ENCODE measurements around the gene SPAG9.

SPAG9 gene

DNA sequence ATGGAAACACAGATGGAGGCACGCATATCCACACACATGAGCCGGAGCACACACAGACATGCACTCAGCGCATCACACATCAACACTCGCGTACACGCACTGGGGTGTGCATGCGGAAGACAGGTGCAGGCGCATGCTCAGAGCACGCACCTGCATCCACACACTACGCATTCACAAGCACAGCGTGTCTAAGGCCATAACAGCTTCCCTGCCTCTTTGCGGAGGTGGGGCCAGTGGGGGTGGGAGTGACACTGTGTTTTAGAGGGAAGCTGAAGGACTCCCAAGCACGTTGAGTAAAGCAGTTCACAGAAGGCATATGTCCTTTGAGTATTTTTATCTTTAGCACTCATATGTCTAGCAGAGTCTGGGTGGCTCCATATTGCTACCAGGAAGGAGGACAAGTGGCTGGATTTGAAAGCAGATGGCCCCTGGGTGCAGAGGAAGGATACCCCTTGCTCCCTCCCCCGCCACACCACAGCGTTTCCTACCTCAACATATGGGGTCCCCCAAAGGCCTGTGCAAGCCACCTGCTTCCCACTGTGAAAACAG, 185.9 kb downstream of the SPAG9 start:
- DNase-seq: peak; percentile 85

DNA sequence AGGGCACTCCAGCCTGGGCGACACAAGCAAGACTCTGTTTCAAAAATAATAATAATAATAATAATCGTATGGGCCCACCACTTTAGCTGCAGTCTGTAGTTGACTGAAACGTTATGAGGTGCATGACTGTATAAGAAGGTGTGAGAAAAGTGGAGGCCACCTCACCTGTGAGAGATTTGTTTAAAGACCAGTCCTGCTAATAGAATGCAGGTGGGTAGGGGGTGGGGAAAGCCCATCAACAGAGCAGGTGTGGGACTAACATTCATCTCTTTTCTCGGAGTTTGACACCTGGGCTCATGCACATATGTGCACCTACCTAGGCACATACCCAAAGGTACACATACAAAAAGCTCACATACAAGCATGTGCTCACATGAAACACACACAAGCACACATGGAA, 186.5 kb downstream of the SPAG9 start:
- no peak for DNase-seq

DNA sequence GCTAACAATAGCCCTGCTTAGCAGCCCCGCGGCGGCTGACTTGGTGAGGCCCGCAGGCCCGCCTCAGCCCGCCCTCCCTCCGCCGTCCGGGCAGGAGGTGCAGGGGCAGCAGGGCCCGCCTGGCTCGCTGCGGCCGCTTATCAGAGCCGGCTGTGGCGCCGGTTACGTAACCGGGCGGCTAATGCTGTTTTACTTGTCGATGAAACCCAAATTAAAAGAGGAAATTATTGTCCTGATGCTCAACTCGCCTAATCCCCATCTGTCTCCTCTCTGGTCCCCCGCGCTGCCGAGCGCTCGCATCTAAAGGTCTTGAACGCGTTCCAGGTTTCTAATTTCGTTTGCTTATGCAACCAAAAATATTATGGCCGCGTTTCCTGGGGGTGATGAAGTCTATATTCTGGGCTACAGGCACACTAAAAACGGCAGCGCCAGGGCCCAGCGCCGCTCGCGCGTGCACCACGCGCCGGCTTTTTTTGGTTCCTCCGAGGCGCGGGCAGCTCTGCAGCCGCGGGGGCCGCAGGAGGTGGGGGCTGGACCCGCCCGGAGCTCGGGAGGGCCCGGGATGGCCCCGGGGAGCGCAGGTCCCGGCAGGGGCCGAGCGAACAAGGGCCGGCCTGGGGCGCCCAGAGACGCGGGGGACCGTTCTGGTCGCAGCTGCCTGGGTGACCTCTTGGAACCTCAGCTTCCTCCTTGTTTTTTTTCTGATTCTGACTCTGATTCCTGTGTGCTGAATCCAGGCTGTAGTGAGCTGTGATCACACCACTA, 189.3 kb downstream of the SPAG9 start:
- peak; percentile 87 for DNase-seq

DNA sequence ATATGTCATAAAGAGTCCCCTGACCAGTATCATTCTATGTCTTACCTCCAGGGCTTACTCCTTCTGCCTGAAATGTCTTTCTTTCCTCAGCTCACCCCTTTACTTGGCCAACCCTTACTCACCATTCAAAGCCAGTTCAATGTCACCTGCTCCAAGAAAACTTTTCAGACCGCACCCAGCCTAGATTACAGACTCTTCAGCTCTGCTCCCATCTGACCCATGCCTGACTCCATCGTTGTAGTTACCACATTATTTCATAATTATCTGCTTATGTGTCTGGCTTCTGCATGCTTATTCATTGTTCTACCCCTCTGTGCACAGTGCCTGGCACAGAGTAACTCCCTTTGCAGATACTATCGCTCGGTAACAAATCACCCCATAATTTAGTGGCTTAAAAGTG, 192.0 kb downstream of the SPAG9 start:
- DNase-seq: no peak

DNA sequence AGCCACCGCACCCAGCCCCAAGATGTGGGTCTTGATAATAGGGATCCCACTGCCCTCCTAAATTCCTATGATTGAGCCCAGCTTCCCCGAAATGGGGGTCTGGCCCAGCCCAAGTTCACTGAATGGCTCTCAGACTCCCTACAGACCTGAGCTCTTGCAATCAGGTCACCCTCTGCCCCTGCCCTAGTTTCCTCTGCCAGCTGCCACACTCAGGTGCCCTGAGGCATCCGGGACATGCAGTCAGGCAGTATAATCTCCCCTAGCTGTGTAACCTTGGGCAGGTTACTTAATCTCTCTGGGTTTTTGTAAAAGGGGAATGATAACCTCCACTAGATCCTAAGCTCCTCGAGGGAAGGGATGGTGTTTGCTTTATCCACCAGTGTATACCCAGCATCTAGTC, 193.4 kb downstream of the SPAG9 start:
- DNase-seq: no peak

DNA sequence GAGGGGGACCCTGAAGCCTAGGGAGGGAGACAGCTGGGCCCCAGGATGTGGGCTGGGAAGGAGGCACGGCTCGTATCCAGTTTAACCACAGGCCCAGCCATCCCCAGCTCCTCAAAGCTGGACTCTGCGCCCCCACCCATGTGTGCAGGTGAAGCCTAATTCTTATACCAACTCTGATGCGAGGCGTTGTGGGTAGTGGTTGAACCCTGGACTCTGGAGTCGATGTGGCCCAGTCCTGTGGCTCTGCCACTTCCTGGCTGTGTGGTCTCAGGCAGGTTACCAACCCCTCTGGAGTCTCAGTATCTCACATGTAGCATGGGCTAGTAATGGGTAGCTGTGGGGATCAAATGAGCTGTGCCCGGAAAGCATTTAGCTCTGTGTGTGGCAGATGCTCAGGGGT, 194.1 kb downstream of the SPAG9 start:
- no peak for DNase-seq

DNA sequence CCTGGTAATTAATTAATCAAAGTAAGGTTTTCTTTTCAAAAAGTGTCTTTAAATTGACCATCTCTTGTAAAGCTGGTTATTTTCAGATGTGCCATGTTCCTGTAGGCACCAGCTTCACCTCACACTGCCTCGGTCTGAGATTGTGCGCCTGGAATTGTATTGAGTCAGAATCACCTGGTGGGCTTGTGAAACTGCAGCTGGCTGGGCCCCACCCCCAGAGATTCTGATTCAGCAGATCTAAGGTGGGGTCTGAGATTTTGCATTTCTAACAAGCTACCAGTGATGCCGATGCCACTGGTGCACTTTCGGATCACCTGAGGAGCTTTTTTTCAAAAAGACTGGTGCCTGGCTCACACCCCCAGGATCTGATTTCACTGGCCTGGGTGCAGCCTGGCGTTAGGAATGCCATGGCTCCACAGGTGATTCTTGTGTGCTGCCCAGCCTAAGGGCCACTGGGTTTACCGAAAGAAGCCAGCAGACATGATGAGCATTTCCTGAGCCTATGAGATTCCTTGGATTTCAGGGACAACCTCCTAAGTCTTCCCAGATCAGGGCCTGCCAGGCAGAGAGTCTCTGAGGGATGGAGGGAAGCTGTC, 195.3 kb downstream of the SPAG9 start:
- no peak for DNase-seq

DNA sequence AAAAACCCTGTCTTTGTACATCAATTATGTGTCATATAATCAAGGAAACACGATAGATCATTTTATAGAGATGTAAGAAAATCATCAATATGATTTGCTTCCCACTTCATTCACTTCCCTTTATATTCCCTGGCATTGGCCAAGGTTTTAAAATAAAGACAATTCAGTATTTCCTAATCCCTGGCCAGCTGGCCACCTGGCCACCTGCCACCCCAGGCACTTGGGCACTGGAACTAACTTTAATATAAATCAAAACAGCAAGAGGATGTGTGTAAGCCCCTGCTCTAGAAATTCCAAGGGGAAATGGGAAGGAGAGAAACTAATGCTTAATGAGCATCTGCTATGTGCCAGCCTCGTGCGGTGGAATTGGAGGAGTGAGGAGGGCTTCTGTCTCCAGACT, 195.9 kb downstream of the SPAG9 start:
- DNase-seq: no peak

DNA sequence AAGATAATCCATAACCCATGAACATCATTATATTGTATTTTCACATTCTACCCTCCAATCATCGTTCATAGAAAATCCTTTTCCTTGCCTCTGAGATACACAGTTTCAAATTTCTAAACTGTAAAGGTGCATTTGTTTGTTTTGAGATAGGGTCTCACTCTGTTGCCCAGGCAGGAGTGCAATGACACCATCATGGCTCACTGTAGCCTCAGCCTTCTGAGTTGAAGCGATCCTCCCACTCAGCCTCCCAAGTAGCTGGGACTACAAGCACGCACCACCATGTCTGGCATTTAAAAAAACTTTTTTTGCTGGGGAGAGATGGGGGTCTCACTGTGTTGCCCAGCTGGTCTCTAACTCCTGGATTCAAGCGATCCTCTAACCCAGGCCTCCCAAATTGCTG, 196.4 kb downstream of the SPAG9 start:
- no peak for DNase-seq

DNA sequence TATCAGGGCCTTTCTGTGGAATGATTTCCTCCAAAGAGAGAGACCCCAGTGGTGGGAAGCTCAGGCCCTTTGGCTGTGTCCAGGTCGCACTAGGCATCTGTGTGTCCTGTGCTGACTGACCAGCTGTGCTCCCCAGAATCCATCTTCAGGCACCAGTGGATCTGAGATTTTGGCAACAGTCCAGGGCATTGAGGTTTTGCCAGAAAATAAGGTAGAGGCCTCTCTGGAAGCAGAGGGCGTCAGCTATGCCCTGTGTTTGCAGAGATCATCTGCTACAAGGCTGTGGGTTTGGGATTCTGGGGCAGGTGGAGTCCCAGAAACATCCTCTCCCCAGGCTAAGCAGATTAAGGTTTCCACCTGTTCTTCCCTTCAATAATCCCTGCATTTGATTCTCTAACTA, 197.1 kb downstream of the SPAG9 start:
- no peak for DNase-seq

DNA sequence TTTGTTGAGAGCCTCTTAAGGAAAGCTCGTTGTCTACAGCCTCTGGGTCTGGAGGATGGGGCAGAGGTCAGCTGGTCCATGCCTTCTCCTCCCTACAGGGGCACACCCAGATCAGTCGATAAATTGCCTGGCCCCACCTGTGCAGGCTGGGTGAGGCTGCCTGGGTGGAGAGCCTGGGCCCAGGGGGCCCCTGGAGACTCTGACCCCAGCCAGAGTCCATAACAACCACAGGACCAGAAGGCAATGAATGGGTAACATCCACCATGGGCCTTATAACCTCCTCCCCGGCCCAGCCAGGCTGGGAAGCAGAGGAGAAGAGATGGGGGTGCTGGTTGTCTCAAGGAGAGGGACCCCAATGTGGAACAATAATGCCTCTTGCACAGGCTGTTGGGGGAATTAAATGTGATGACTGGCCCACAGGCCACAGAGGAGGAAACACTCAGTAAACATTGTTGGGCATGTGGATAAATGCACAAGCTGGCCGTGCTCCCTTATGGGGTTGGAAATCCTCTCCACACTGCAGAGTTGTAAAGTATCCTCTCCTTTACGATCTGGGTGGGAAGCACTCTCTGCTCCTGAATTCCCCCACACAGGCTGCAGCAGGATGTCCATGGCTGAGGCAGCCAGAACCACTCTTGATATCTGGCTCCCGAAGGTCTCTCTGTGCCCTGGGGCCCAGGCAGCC, 197.8 kb downstream of the SPAG9 start:
- no peak for DNase-seq

DNA sequence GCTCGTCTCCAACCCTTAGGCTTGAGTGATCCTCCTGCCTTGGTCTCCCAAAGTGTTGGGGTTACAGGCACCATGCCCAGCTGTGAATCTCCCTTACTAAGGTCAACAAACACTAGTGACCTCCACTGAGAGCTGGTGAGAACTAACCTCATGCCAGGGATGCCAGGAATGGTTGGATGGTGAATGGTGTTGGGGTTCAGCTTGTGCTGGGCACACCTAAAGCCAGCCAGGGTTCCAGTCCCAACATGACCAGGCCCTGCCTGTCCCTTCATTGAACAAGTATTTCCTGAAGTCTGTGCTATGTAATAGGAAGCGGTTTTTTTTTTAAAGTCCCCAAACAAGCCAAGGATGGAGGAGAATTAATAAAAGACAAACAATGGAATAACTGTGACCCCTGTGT, 198.6 kb downstream of the SPAG9 start:
- DNase-seq: no peak

DNA sequence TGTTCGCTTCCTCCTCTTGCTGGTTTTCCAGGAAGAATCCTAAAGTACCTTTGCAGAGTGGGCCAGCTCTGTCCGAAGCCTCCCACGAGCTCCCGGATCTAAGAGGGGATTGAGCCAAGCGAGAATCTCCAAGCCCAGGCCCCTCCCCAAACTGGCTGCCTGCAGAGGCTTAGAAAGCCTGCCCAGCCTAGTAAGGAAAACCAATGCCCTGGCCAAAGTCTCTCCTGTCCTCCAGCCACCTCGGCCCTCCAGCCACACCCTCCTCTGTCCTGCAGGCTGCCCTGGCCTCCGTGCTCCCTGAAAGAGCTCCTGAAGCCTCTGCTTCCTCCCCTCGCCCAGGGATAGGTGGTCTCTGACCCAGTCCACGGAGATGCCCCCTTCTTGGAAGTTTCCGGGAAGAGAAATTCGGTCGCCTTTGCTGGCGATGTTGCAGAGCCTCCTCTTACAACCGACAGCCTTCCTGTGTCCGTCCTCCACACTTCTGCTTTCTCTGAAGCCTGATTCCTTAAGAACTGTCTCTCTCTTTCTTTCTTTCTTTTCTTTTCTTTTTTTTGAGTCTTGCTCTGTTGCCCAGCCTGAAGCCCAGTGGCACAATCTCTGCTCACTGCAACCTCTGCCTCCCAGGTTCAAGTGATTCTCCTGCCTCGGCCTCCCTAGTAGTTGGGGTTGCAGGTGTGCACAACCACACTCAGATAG, 199.6 kb downstream of the SPAG9 start:
- DNase-seq: no peak

DNA sequence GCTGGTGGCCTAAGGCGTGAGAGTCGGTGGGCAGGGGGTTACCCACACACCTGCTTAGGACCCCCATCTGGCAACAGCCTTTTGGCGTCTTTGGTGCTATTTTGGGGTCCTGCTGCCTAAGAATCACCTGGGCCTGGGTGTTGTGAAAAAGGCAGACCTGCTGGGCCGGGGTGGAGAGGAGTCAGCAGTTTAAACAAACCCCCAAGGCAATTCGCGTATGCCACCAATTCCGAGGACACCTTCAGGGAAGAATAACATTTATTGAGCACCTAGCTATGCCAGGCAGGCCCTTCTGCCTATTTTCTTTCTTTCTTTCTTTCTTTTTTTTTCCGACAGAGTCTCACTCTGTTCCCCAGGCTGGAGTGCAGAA, 200.6 kb downstream of the SPAG9 start:
- no peak for DNase-seq

DNA sequence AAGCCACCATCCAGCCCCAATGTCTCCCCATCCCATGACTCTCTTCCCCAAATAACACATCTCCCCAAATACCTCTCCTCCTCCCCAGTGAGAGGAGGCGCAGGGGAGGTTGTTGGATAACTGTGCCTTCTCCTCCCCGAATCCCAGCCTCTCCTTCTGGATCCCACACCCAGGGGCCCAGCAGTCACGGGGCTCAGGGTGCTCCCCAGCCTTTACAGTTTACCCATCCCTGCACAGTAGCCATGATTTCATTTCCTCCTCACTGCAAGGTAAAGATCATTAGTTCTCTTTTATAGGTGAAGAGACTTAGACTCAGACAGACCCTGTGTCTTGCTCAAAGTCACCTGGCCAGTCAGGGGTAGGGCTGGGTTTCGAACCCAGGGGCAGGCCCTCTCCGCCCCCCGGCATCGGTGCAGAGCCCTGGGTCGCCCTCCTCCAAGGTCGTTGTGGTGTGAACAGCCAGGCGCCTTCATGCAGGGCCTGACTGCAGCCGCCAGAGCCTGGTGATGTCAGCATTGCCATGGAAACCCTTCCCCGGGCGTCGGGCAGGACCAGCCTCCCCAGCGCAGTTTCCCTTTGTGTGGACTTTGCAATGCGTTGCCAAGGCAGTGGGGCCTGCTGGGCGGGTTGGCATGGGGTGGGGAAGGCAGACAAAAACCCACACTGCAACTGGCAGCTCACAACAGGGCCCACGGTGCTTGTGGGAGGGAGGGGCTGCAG, 201.2 kb downstream of the SPAG9 start:
- peak; percentile 71 for DNase-seq

DNA sequence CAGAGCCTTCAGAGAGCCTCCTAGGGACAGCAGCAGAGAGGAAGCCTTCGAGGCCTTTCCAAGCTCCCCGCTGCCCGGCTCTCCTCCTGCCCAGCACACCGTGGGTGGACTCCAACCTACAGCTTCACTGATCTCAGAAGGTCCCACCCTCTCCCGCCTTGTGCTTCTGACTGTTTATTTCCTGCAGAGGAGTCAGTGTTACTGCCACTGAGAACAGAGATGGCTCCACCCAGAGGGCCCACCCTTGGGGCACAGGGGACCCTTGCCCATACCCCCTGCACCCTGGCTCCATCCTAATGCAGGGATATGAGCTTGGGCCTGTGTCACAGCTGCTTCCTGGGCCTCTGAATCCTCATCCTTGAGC, 201.8 kb downstream of the SPAG9 start:
- DNase-seq: no peak

DNA sequence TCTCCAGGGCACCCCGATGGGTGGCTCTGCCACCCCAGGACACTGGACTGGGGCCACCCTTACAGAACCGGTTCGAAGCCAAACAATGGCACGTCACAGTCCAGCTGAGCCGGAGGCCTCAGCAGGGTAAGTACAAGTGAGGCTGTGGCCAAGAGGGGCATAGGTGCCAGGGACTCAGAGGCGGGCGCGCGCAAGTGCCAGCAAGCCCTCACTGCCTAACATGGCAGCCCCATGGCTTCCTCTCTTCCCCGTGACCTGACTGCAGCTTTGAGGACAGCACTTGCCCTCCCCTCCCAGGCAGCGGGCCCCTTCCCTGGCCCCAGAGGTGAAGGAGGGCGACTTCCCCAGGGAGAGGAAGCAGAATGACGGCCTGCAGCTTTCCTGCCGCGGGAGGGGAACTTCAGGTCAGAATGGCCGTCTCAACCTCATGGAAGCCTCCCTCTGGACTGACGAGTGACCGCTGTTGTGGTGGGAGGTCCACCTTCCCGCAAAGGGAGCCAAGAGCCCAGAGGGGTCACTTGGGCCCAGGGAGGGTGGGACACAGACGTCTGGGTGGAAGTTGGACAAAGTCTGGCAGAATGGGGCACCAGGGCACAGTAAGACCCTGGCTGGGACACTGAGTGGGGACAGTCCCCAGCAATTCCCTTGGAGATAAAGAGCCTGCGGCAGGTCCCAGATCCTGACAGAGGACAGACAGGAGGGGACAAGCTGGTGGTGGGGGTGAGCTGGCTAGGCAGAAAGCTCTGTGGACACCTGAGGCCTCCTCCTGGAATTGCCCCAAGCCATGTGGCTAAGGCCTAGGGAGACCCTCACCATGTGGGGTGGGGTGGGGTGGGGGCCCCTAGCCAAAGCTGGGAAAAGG, 202.4 kb downstream of the SPAG9 start:
- no peak for DNase-seq

DNA sequence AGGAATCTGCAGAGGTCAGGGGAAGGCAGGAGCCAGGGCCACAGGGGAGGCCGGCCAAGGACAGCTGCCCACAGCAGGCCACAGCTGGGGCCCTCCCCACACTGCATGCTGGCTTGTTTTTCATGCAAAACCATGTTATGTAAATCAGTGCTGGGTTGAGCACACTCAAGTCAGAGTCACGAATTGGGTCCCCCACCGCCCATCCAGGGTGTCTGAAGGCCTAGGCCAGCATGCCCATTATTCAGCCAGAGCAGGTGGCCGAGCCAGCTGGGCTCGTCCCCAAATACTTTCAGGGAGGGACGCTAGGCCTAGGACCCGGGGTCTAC, 203.3 kb downstream of the SPAG9 start:
- DNase-seq: no peak

DNA sequence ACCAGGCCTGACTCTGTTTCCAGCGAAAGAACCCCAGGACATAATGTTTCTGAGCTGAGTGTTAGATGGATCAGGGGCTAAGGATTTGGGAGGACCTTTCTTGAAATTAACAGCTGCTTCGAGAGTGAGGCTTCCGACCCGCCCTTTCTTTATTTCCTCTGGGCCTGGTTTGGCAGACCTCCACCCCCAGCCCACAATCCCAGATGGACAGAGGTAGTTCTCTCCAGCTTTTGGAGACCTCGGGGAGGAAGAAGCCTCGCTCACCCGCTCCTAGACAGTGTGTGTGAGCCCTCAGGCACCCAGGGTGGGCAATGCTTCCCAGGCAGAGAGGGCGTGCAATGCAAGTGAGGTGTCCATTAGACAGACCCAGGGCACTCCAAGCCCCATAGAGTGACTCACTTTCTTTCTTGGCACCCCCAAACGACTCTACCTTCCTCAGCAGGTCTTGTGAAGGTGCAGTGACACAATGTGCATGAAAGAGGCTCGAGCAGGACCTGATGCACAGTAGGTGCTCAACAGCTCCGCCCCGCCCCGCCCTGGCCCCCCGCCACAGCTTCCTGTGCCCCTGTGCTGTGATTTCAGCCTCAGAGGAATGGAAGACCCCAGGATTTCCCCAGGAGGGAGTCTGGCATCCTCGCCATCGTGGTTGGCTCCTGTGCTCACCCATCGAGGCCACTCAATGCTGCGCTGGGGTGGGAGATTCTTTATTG, 203.8 kb downstream of the SPAG9 start:
- DNase-seq: no peak

DNA sequence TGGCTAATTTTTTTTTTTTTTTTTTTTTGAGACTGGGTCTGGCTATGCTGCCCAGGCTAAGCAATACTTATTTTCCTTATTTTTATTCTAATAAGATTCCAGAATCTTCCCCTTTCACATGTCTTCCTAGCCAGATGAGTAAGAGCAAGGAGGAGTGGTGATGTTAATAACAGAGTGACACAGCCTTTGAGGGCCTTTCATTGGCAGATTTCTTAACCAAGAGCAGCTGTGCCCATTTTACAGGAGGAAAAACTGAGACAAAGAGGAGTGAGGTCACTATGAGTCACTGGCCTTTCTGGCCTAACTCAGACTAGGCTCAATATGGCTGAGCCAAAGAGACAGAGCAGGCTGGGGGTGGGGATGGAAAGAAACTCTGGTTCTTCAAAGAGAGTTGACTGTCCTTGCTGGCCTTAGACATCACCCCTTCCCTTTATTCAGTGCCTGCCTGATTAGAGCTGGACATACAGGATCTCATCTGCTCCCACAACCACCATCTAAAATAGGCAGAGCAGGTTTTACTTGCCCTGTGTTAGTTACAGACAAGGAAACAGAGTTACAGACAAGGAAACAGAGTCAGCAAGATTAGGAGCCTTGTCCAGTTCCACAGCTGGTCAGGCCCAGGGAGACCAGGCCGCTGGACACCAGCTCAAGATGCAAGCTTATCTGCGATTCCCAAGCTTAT, 204.5 kb downstream of the SPAG9 start:
- no peak for DNase-seq
